Measurements from ENCODE around the gene OTC.

Gene OTC

DNA sequence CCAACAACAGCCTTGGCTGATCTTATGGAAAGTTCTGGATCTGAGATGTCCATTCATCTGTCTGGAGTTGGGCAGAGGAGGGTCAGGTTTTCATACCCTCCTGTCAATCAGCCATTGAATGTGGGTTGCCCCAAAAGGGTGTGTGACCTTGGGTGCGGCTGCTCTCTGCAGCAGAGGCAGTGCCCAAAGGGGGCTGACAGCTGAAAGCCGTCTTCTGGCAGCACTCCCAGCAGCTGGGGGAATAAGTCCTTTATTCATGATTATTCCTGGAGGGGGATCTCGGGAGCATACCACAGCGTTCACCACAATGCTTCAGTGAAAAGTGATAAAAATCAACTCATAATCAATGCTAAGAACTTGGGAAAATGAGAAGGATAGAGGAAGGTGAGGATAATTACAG lies 54.7 kb downstream of the OTC start:
- DNase-seq (ENCODE audit: extremely low read depth, low read depth) = no peak
- TF ChIP-seq, protein P1, sequence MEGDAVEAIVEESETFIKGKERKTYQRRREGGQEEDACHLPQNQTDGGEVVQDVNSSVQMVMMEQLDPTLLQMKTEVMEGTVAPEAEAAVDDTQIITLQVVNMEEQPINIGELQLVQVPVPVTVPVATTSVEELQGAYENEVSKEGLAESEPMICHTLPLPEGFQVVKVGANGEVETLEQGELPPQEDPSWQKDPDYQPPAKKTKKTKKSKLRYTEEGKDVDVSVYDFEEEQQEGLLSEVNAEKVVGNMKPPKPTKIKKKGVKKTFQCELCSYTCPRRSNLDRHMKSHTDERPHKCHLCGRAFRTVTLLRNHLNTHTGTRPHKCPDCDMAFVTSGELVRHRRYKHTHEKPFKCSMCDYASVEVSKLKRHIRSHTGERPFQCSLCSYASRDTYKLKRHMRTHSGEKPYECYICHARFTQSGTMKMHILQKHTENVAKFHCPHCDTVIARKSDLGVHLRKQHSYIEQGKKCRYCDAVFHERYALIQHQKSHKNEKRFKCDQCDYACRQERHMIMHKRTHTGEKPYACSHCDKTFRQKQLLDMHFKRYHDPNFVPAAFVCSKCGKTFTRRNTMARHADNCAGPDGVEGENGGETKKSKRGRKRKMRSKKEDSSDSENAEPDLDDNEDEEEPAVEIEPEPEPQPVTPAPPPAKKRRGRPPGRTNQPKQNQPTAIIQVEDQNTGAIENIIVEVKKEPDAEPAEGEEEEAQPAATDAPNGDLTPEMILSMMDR (IDR thresholded peaks at IDR 0.05; ENCODE audit: low read depth, low read length) = no peak

- DNase-seq (ENCODE audit: extremely low read depth, low read depth) = no peak
- TF ChIP-seq, protein P1 (IDR thresholded peaks at IDR 0.05; ENCODE audit: low read depth, low read length) = no peak
Measured at GRCh38 chrX:38409289-38409688, 56.9 kb downstream of the OTC start.

DNA sequence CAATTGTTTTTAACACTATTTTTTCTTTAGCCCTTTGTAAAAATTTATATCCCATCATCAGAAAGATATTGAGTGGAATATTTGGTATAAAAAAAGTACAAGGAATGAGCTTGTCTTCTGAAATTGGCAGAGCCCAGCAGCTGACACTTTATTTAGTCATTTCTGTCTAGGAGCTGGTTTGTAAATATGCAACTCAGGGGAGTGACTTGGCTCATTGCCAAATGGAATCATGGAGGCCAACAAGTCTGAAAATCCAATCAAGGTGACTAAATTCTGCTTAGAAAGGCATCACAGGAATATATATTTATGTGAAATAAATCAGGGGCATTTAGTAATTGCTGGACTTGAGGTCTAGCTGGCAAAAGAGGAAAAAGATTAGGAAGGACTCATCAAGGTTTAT lies 74.4 kb downstream of the OTC start:
- no peak for DNase-seq (ENCODE audit: extremely low read depth, low read depth)
- TF ChIP-seq, protein P1 (IDR thresholded peaks at IDR 0.05; ENCODE audit: low read depth, low read length) = no peak

GRCh38 chrX:38431525-38431924 lies 79.1 kb downstream of the OTC start:
- DNase-seq (ENCODE audit: extremely low read depth, low read depth) = no peak
- TF ChIP-seq, protein P1 (IDR thresholded peaks at IDR 0.05; ENCODE audit: low read depth, low read length) = no peak

DNA sequence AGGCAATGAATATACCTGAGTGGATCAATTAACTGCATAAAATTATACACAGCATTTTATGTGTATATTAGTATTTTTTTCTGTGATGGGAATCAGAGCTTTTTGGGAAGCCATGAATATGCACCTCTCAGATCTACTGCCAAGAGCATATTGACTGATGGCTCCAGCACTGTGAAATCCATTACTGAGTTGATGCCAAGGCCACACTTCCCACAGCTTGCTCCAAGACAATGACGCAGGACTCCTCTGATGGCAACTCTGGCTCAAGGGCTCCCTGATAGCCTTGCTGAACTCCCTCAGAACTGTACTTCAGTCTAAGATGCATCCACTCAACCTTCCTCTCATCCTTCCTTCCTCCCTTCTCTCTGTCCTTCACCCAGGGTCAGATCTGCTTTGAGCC lies 82.7 kb downstream of the OTC start:
- no peak for DNase-seq (ENCODE audit: extremely low read depth, low read depth)
- TF ChIP-seq, protein P1 (IDR thresholded peaks at IDR 0.05; ENCODE audit: low read depth, low read length) = no peak

GRCh38 chrX:38437093-38437492 lies 84.7 kb downstream of the OTC start:
- no peak for DNase-seq (ENCODE audit: extremely low read depth, low read depth)
- TF ChIP-seq, protein P1 (IDR thresholded peaks at IDR 0.05; ENCODE audit: low read depth, low read length) = no peak

- DNase-seq (ENCODE audit: extremely low read depth, low read depth) = no peak
- TF ChIP-seq, protein P1 (IDR thresholded peaks at IDR 0.05; ENCODE audit: low read depth, low read length) = no peak
Measured at GRCh38 chrX:38438321-38438720, 85.9 kb downstream of the OTC start.
